HepG2 (cell line): ENCODE results near the gene SART1. TPM values are rescaled to one million over a fixed set of nuclear protein-coding genes. Genes with fewer than 3 reads are reported as not detected.
A peak's percentile ranks its signal among the peaks of the same experiment; 100 is the strongest.

Experiments
- ARNT ChIP-seq: fragments of 450-650 bp; IDR thresholded peaks from 2 replicates; pipeline ENCODE4 v1.6.1; 2017
- CAMTA2 ChIP-seq: sonication (generic); formaldehyde crosslinking; IDR thresholded peaks from 2 replicates; pipeline ENCODE4 v1.4.0; 2020; ENCODE audit warnings: mild to moderate bottlenecking, missing genetic modification reagents, borderline replicate concordance
- FLYWCH1 ChIP-seq: sonication (generic); formaldehyde crosslinking; IDR thresholded peaks from 2 replicates; pipeline ENCODE4 v1.8.1; 2023; ENCODE audit warnings: mild to moderate bottlenecking, missing genetic modification reagents
- FOSL2 ChIP-seq: sonication (generic); formaldehyde crosslinking; IDR thresholded peaks from 2 replicates; pipeline ENCODE4 v1.4.0; 2020; ENCODE audit warnings: missing genetic modification reagents
- HOXA9 ChIP-seq: sonication (generic); formaldehyde crosslinking; IDR thresholded peaks from 2 replicates; pipeline ENCODE4 v1.8.1; 2022; ENCODE audit warnings: missing genetic modification reagents, mild to moderate bottlenecking, moderate library complexity, borderline replicate concordance
- KLF11 ChIP-seq: IDR thresholded peaks from 2 replicates; pipeline ENCODE4 v1.6.1; 2016; ENCODE audit warnings: missing compliant biosample characterization
- KLF16 ChIP-seq, 2 experiments: sonication (generic) in 1 of 2; formaldehyde crosslinking in 1 of 2; IDR thresholded peaks; 2 replicates each; pipeline versions ENCODE4 v1.6.1 to v1.8.0; 2016 to 2023; ENCODE audit warnings: missing genetic modification reagents in 2 of 2, missing compliant biosample characterization in 1 of 2
- MAFK ChIP-seq, 2 experiments: IDR thresholded peaks in 1 of 2; conservative IDR thresholded peaks in 1 of 2; 2 replicates each; pipeline ENCODE4 v1.6.1; 2011; ENCODE audit warnings: improper control_type of control experiment in 2 of 2, low read length in 2 of 2
- MEIS1 ChIP-seq: sonication (generic); formaldehyde crosslinking; IDR thresholded peaks from 2 replicates; pipeline ENCODE4 v1.9.0; 2021; ENCODE audit warnings: mild to moderate bottlenecking, missing genetic modification reagents, moderate library complexity, borderline replicate concordance
- MTF2 ChIP-seq: sonication (generic); formaldehyde crosslinking; IDR thresholded peaks from 2 replicates; pipeline ENCODE4 v1.5.0; 2020; ENCODE audit warnings: missing genetic modification reagents, borderline replicate concordance
- MXI1 ChIP-seq: IDR thresholded peaks from 3 replicates; pipeline ENCODE4 v1.6.1; 2012; ENCODE audit warnings: low read depth, low read length, inconsistent platforms, borderline replicate concordance
- NFRKB ChIP-seq: fragments of 450-650 bp; IDR thresholded peaks from 2 replicates; pipeline ENCODE4 v1.6.1; 2017
- RFX5 ChIP-seq: IDR thresholded peaks from 2 replicates; pipeline ENCODE4 v1.6.1; 2011; ENCODE audit warnings: low read depth, low read length, improper control_type of control experiment
- RFXAP ChIP-seq: sonication (generic); formaldehyde crosslinking; IDR thresholded peaks from 2 replicates; pipeline ENCODE4 v1.4.0; 2020; ENCODE audit warnings: missing genetic modification reagents, borderline replicate concordance
- RORA ChIP-seq: sonication (generic); formaldehyde crosslinking; IDR thresholded peaks from 2 replicates; pipeline ENCODE4 v1.5.0; 2020; ENCODE audit warnings: mild to moderate bottlenecking, missing genetic modification reagents, moderate library complexity
- SAP130 ChIP-seq: IDR thresholded peaks from 2 replicates; pipeline ENCODE4 v1.6.1; 2016; ENCODE audit warnings: low read depth
- TCF7 ChIP-seq: sonication (generic); IDR thresholded peaks from 2 replicates; pipeline ENCODE4 v1.6.1; 2016; ENCODE audit warnings: antibody characterized with exemption, low read depth
- ZBTB33 ChIP-seq: sonication (generic); formaldehyde crosslinking; IDR thresholded peaks from 2 replicates; pipeline ENCODE4 v1.4.0; 2020; ENCODE audit warnings: missing genetic modification reagents
- ZMYM2 ChIP-seq: sonication (generic); formaldehyde crosslinking; IDR thresholded peaks from 2 replicates; pipeline ENCODE4 v1.8.0; 2022; ENCODE audit warnings: mild to moderate bottlenecking, missing genetic modification reagents
- ZNF136 ChIP-seq: sonication (generic); formaldehyde crosslinking; IDR thresholded peaks from 2 replicates; pipeline ENCODE4 v1.8.1; 2022; ENCODE audit warnings: low read depth, mild to moderate bottlenecking, moderate library complexity, missing genetic modification reagents
- ZNF24 ChIP-seq: fragments of 450-650 bp; IDR thresholded peaks from 2 replicates; pipeline ENCODE4 v1.6.1; 2017; ENCODE audit warnings: antibody characterized with exemption, mild to moderate bottlenecking
- ZNF451 ChIP-seq: sonication (generic); formaldehyde crosslinking; IDR thresholded peaks from 2 replicates; pipeline ENCODE4 v1.5.0; 2020; ENCODE audit warnings: mild to moderate bottlenecking, missing genetic modification reagents
- ZNF749 ChIP-seq: sonication (generic); formaldehyde crosslinking; IDR thresholded peaks from 2 replicates; pipeline ENCODE4 v1.8.0; 2022; ENCODE audit warnings: mild to moderate bottlenecking, missing genetic modification reagents, moderate library complexity, borderline replicate concordance
- ZNF782 ChIP-seq: sonication (generic); formaldehyde crosslinking; IDR thresholded peaks from 2 replicates; pipeline ENCODE4 v1.4.0; 2020; ENCODE audit warnings: missing genetic modification reagents, mild to moderate bottlenecking, borderline replicate concordance
- polyA plus RNA-seq, 8 experiments: library from polyadenylated mRNA; depleted of rRNA in 3 of 8; stranded (reverse) in 7 of 8; unstranded in 1 of 8; fragments of >200 nt; fragmentation: Illumina TruSeq in 4 of 8; extraction: Trizol in 4 of 8; gene quantifications; 2 replicates each; pipeline versions ENCODE4 v1.2.1 to v1.2.3, GENCODE V29; 2011 to 2016; ENCODE audit warnings: low read depth in 4 of 8, missing spikeins in 1 of 8, mixed read lengths in 1 of 8; ENCODE audit not compliant: insufficient read depth in 1 of 8
- total RNA-seq, 5 experiments: library from RNA; depleted of rRNA; stranded (reverse); fragments of >200 nt; fragmentation: Illumina TruSeq; extraction: Trizol; gene quantifications; 2 replicates each; pipeline ENCODE4 v1.2.3, GENCODE V29; 2016; ENCODE audit warnings: low read depth in 1 of 5
- TF ChIP-seq, protein P1 (sequence below): sonication (generic); formaldehyde crosslinking; IDR thresholded peaks from 2 replicates; pipeline ENCODE4 v1.4.0; 2020; ENCODE audit warnings: missing genetic modification reagents, borderline replicate concordance
- TF ChIP-seq, protein P2 (sequence below): sonication (generic); formaldehyde crosslinking; conservative IDR thresholded peaks from 2 replicates; pipeline ENCODE4 v1.8.0; 2022; ENCODE audit warnings: missing genetic modification reagents

Gene SART1
- total and polyA plus RNA-seq, 2 of the 13 experiments (the other 11 are each of a cell fraction or from before 2014, with no cell fraction given): 11.3 to 22.5 TPM

GRCh38 chr11:65915821-65916251, 45.7 kb upstream of the SART1 start (continued):
- TF ChIP-seq, protein P1, sequence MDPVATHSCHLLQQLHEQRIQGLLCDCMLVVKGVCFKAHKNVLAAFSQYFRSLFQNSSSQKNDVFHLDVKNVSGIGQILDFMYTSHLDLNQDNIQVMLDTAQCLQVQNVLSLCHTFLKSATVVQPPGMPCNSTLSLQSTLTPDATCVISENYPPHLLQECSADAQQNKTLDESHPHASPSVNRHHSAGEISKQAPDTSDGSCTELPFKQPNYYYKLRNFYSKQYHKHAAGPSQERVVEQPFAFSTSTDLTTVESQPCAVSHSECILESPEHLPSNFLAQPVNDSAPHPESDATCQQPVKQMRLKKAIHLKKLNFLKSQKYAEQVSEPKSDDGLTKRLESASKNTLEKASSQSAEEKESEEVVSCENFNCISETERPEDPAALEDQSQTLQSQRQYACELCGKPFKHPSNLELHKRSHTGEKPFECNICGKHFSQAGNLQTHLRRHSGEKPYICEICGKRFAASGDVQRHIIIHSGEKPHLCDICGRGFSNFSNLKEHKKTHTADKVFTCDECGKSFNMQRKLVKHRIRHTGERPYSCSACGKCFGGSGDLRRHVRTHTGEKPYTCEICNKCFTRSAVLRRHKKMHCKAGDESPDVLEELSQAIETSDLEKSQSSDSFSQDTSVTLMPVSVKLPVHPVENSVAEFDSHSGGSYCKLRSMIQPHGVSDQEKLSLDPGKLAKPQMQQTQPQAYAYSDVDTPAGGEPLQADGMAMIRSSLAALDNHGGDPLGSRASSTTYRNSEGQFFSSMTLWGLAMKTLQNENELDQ (CRISPR knock-in tag): no peak
- no peak for TF ChIP-seq KLF16 (CRISPR knock-in tag; IDR thresholded peaks at IDR 0.05)
- TF ChIP-seq ZNF451: no peak
- TF ChIP-seq ARNT: no peak
- no peak for TF ChIP-seq HOXA9 (CRISPR knock-in tag)
- TF ChIP-seq CAMTA2 (CRISPR knock-in tag): no peak
- peak; percentile 37 to 60; a peak in 2 of 4 replicates for TF ChIP-seq MAFK (conservative IDR thresholded peaks at IDR 0.05 in 1 of 2, IDR thresholded peaks at IDR 0.05 in 1 of 2; ENCODE audit: low read length in 2 of 2)
- no peak for TF ChIP-seq ZMYM2 (CRISPR knock-in tag)
- TF ChIP-seq MEIS1 (CRISPR knock-in tag): no peak
- peak; percentile 23; the same call in 1 of the 3 replicates for TF ChIP-seq MXI1
- TF ChIP-seq FLYWCH1 (CRISPR knock-in tag): no peak
- no peak for TF ChIP-seq RFX5
- no peak for TF ChIP-seq NFRKB
- TF ChIP-seq ZNF136 (CRISPR knock-in tag): no peak
- no peak for TF ChIP-seq ZNF782
- TF ChIP-seq MTF2 (CRISPR knock-in tag): no peak
- TF ChIP-seq TCF7: no peak
- no peak for TF ChIP-seq ZBTB33 (CRISPR knock-in tag)
- TF ChIP-seq SAP130: peak; percentile 77
- no peak for TF ChIP-seq ZNF24
- no peak for TF ChIP-seq RORA (CRISPR knock-in tag)
- no peak for TF ChIP-seq RFXAP (CRISPR knock-in tag)
- no peak for TF ChIP-seq KLF11 (CRISPR knock-in tag)
- TF ChIP-seq ZNF749: no peak
- TF ChIP-seq FOSL2 (CRISPR knock-in tag): peak; percentile 96
- TF ChIP-seq, protein P2, sequence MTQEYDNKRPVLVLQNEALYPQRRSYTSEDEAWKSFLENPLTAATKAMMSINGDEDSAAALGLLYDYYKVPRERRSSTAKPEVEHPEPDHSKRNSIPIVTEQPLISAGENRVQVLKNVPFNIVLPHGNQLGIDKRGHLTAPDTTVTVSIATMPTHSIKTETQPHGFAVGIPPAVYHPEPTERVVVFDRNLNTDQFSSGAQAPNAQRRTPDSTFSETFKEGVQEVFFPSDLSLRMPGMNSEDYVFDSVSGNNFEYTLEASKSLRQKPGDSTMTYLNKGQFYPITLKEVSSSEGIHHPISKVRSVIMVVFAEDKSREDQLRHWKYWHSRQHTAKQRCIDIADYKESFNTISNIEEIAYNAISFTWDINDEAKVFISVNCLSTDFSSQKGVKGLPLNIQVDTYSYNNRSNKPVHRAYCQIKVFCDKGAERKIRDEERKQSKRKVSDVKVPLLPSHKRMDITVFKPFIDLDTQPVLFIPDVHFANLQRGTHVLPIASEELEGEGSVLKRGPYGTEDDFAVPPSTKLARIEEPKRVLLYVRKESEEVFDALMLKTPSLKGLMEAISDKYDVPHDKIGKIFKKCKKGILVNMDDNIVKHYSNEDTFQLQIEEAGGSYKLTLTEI (CRISPR knock-in tag): no peak
